B cell (primary cell): ENCODE data around the gene MEIS3. TPM values are rescaled to one million over a fixed set of nuclear protein-coding genes. Genes with fewer than 3 reads are reported as not detected.

ENCODE experiments used
- ATAC-seq: fragments of 200-7000 bp; cut with Tn5 transposase; one replicate; pipeline ENCODE4 v1.10.0; 2021; ENCODE audit warnings: low read depth, mild to moderate bottlenecking, moderate number of reproducible peaks, moderate library complexity
- CTCF ChIA-PET: fragments of 350-600 bp; sonication (Branson Sonifier 250); formaldehyde crosslinking; loops from one replicate; lab custom pipeline; 2021; ENCODE audit warnings: antibody characterized with exemption, inconsistent platforms; lab: Charles Lee
- POLR2A ChIA-PET: fragments of 350-600 bp; sonication (Branson Sonifier 250); formaldehyde crosslinking; loops from one replicate; lab custom pipeline; 2021; ENCODE audit warnings: antibody characterized with exemption; lab: Charles Lee
- DNase-seq: peaks from one replicate; pipeline ENCODE4 v3.0.0; 2013
- H2AFZ ChIP-seq: 2 replicates; pipeline ENCODE4 v1.6.1; 2012; ENCODE audit warnings: mild to moderate bottlenecking, low read depth, low read length; ENCODE audit not compliant: insufficient read depth, poor library complexity, severe bottlenecking
- H3K27ac ChIP-seq, 2 donors: 1 replicate in 1 of 2; 2 replicates in 1 of 2; pipeline ENCODE4 v1.5.1; 2012 to 2013; ENCODE audit warnings: low read length in 2 of 2, mild to moderate bottlenecking in 2 of 2, moderate library complexity in 1 of 2
- H3K27me3 ChIP-seq, 4 experiments: fragments of 200-600 bp in 1 of 4; sonication (generic) in 1 of 4; replicated peaks in 1 of 4; 1 replicate in 2 of 4; 2 replicates in 2 of 4; pipeline versions ENCODE4 v1.6.1 to v1.7.0; 2013 to 2016; ENCODE audit warnings: low read length in 3 of 4, mild to moderate bottlenecking in 2 of 4, mixed read lengths in 1 of 4, moderate library complexity in 1 of 4; ENCODE audit not compliant: insufficient read depth in 4 of 4, control insufficient read depth in 3 of 4; ENCODE audit errors: control extremely low read depth in 1 of 4
- H3K36me3 ChIP-seq, 2 experiments: replicated peaks in 1 of 2; 1 replicate in 1 of 2; 2 replicates in 1 of 2; pipeline versions ENCODE4 v1.6.1 to v1.7.1; 2013; ENCODE audit warnings: low read length in 1 of 2; ENCODE audit not compliant: insufficient read depth in 2 of 2, control insufficient read depth in 1 of 2; ENCODE audit errors: control extremely low read depth in 1 of 2, extremely low read depth in 1 of 2
- H3K4me1 ChIP-seq, 2 donors: fragments of 200-600 bp in 1 of 2; sonication (generic) in 1 of 2; 1 replicate in 1 of 2; 2 replicates in 1 of 2; pipeline versions ENCODE4 v1.5.1 to v1.6.1; 2013 to 2017; ENCODE audit warnings: low read length in 2 of 2; ENCODE audit not compliant: control insufficient read depth in 2 of 2, insufficient read depth in 2 of 2
- H3K4me2 ChIP-seq: replicated peaks from 2 replicates; pipeline ENCODE3; 2012; ENCODE audit warnings: mild to moderate bottlenecking, low read depth, low read length; ENCODE audit not compliant: poor library complexity, severe bottlenecking
- H3K4me3 ChIP-seq, 5 experiments: fragments of 200-600 bp in 1 of 5; sonication (generic) in 1 of 5; 1 replicate in 3 of 5; 2 replicates in 2 of 5; pipeline versions ENCODE4 v1.5.1 to v1.7.0; 2011 to 2016; ENCODE audit warnings: low read length in 4 of 5, mild to moderate bottlenecking in 4 of 5, low read depth in 2 of 5, control low read depth in 1 of 5, moderate library complexity in 1 of 5; ENCODE audit not compliant: insufficient read depth in 1 of 5; ENCODE audit errors: control extremely low read depth in 1 of 5, extremely low read depth in 1 of 5
- H3K79me2 ChIP-seq: fragments of 200-600 bp; sonication (generic); one replicate; pipeline ENCODE4 v1.6.0; 2016; ENCODE audit warnings: low read length; ENCODE audit not compliant: control insufficient read depth, insufficient read depth
- H3K9ac ChIP-seq: fragments of 200-600 bp; sonication (generic); 2 replicates; pipeline ENCODE4 v1.6.1; 2017; ENCODE audit warnings: mild to moderate bottlenecking, low read length, moderate library complexity
- H3K9me3 ChIP-seq, 3 donors: one replicate each; pipeline versions ENCODE4 v1.6.1 to v1.7.1; 2013; ENCODE audit warnings: low read length in 2 of 3; ENCODE audit not compliant: control insufficient read depth in 2 of 3, insufficient read depth in 1 of 3; ENCODE audit errors: control extremely low read depth in 1 of 3
- H4K20me1 ChIP-seq: 2 replicates; pipeline ENCODE4 v1.6.0; 2012; ENCODE audit warnings: mild to moderate bottlenecking, low read length; ENCODE audit not compliant: insufficient read depth, control insufficient read depth, poor library complexity, severe bottlenecking
- H3K27ac Mint-ChIP-seq: one replicate; pipeline ENCODE4 v1.8.0; 2021; ENCODE audit warnings: mixed read lengths
- H3K27me3 Mint-ChIP-seq: one replicate; pipeline ENCODE4 v1.8.0; 2021; ENCODE audit warnings: mixed read lengths
- H3K4me1 Mint-ChIP-seq: one replicate; pipeline ENCODE4 v1.8.0; 2021; ENCODE audit warnings: mixed read lengths
- H3K4me3 Mint-ChIP-seq: one replicate; pipeline ENCODE4 v1.8.0; 2021; ENCODE audit warnings: mixed read lengths
- H3K9me3 Mint-ChIP-seq: one replicate; pipeline ENCODE4 v1.8.0; 2022; ENCODE audit warnings: mixed read lengths; ENCODE audit not compliant: insufficient read depth
- EZH2 ChIP-seq: IDR thresholded peaks from 2 replicates; pipeline ENCODE4 v1.6.1; 2012; ENCODE audit warnings: borderline replicate concordance, low read depth, mild to moderate bottlenecking, moderate library complexity, low read length; ENCODE audit not compliant: insufficient read depth, poor library complexity, severe bottlenecking
- WGBS: methylation state at CpG from one replicate; pipeline ENCODE4 v1.1.5; 2013; ENCODE audit warnings: missing lambda C conversion rate; ENCODE audit not compliant: insufficient coverage; 5-methylcytosine and 5-hydroxymethylcytosine counted together
- intact Hi-C: fragments of 100-400 bp; cut with micrococcal nuclease; formaldehyde crosslinking; loops from one replicate; pipeline ENCODE4 v1.10.0; 2022
- polyA plus RNA-seq: library from polyadenylated mRNA; depleted of rRNA; stranded (reverse); fragments of >200 nt; gene quantifications from 2 replicates; pipeline ENCODE4 v1.2.3, GENCODE V29; 2012
- total RNA-seq, 2 donors: library from RNA; stranded (reverse); fragments of 120-200 nt in 1 of 2; gene quantifications; 1 replicate in 1 of 2; 2 replicates in 1 of 2; pipeline versions ENCODE4 v1.2.3 to v1.2.4, GENCODE V29; 2013 to 2022
- TF ChIP-seq, protein P1 (sequence below): fragments of 200-600 bp; IDR thresholded peaks from one replicate; pipeline ENCODE4 v1.8.0; 2022; ENCODE audit warnings: antibody characterized with exemption, mild to moderate bottlenecking

MEIS3 gene
- total and polyA plus RNA-seq, 2 donors (not counting 1 experiment from before 2014, with no cell fraction given): not detected

GRCh38 chr19:47377208-47377701 lies 42.1 kb downstream of the MEIS3 start:
- ChIA-PET POLR2A (interaction anchor here (0.6 kb wide), 1 partner anchor 339 kb away, joined by 13 read pairs; no protein-coding TSS in a partner anchor), CTCF (no interaction called here)
- Histone ChIP-seq H3K9ac (no peak overlapping the region), H3K27me3 (no peaks in the 10 kb centered on the region), H3K27ac (no peak overlapping the region), H4K20me1 (no peaks in the 10 kb centered on the region), H3K36me3 (peaks cover 0 to 69% of the 10 kb centered on the region in 2 experiments), H3K4me2 (no peak overlapping the region), H2AFZ (no peak overlapping the region), H3K4me3 (no peak overlapping the region), H3K9me3 (peaks cover 0 to 13% (median 0%) of the 10 kb centered on the region in 3 donors), H3K79me2 (no peaks in the 10 kb centered on the region), H3K4me1 (peaks cover 9 to 14% of the 10 kb centered on the region in 2 donors)
- no peak overlapping the region for H3K4me3 Mint-ChIP-seq
- TF ChIP-seq, protein P1, sequence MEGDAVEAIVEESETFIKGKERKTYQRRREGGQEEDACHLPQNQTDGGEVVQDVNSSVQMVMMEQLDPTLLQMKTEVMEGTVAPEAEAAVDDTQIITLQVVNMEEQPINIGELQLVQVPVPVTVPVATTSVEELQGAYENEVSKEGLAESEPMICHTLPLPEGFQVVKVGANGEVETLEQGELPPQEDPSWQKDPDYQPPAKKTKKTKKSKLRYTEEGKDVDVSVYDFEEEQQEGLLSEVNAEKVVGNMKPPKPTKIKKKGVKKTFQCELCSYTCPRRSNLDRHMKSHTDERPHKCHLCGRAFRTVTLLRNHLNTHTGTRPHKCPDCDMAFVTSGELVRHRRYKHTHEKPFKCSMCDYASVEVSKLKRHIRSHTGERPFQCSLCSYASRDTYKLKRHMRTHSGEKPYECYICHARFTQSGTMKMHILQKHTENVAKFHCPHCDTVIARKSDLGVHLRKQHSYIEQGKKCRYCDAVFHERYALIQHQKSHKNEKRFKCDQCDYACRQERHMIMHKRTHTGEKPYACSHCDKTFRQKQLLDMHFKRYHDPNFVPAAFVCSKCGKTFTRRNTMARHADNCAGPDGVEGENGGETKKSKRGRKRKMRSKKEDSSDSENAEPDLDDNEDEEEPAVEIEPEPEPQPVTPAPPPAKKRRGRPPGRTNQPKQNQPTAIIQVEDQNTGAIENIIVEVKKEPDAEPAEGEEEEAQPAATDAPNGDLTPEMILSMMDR: no peak
- no peak for TF ChIP-seq EZH2
- H3K27ac Mint-ChIP-seq: no peak overlapping the region
- H3K9me3 Mint-ChIP-seq: no peaks in the 10 kb centered on the region
- no peak for DNase-seq
- WGBS: 96% methylated on average over 16 of the region's 16 CpGs
- H3K27me3 Mint-ChIP-seq: no peaks in the 10 kb centered on the region
- intact Hi-C loops: no loop called here
- H3K4me1 Mint-ChIP-seq: peaks cover 11% of the 10 kb centered on the region
- ATAC-seq: no peak

DNA sequence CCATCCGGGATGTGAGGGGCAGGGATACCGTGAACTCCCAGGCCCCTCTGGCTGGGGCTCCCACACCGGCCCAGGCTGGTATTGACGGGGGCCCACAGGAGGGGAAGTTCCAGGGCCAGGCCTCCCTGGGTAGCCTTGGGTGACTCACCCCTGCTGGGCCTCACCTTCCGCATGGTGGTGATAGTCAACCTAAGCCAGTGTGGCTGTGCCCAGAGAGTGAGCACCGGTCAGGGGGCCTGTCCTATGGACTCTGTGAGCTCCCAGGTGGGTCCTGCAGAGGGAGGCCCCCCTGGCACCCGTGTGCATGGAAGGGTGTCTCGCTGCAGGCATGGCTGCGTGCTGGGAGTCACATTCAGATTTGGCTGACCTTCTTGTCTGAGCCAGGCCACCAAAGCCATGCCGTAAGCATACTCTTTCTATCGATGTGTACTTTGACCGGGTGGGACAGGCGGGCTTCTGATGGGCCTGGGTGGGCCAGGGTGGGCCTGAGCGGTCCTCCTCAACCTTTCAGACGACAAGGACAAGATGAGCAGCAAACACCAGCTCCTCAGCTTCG lies 42.7 kb downstream of the MEIS3 start:
- no peak for TF ChIP-seq EZH2
- TF ChIP-seq, protein P1: no peak
- H3K27ac ChIP-seq: no peak overlapping the region
- H3K4me2 ChIP-seq: no peak overlapping the region
- ATAC-seq: no peak
- H3K79me2 ChIP-seq: no peaks in the 10 kb centered on the region
- H3K4me3 ChIP-seq: no peak overlapping the region
- 96% methylated on average over 16 of the region's 16 CpGs for WGBS
- H3K36me3 ChIP-seq: peaks cover 0 to 68% of the 10 kb centered on the region in 2 experiments
- no peak for DNase-seq
- Mint-ChIP-seq H3K4me1 (peaks cover 5% of the 10 kb centered on the region), H3K4me3 (no peak overlapping the region), H3K9me3 (no peaks in the 10 kb centered on the region), H3K27ac (no peak overlapping the region), H3K27me3 (no peaks in the 10 kb centered on the region)
- no peaks in the 10 kb centered on the region for H3K27me3 ChIP-seq
- intact Hi-C loops: no loop called here
- ChIA-PET POLR2A (no interaction called here), CTCF (no interaction called here)
- peaks cover 4 to 8% of the 10 kb centered on the region in 2 donors for H3K4me1 ChIP-seq
- H4K20me1 ChIP-seq: no peaks in the 10 kb centered on the region
- H3K9me3 ChIP-seq: peaks cover 0 to 11% (median 0%) of the 10 kb centered on the region in 3 donors
- no peak overlapping the region for H3K9ac ChIP-seq
- H2AFZ ChIP-seq: no peak overlapping the region
